Smooth muscle cell (in vitro differentiated cells): ENCODE data around the gene CYP1A1. TPM values are rescaled to one million over a fixed set of nuclear protein-coding genes. Genes with fewer than 3 reads are reported as not detected.

Experiments
- DNase-seq: peaks from one replicate; lab custom pipeline; 2025; ENCODE audit not compliant: unreplicated experiment; lab: John Stamatoyannopoulos, UW
- H2AFZ ChIP-seq: fragments of 200-600 bp; sonication (generic); 2 replicates; pipeline ENCODE4 v1.6.0; 2016; ENCODE audit warnings: antibody characterized with exemption, low read depth, mild to moderate bottlenecking
- H3F3A ChIP-seq: fragments of 200-600 bp; sonication (generic); 2 replicates; pipeline ENCODE4 v1.6.0; 2017; ENCODE audit warnings: antibody characterized with exemption, low read depth
- H3K27ac ChIP-seq: fragments of 200-600 bp; sonication (generic); 2 replicates; pipeline ENCODE4 v1.5.1; 2016; ENCODE audit warnings: low read depth, mild to moderate bottlenecking
- H3K27me3 ChIP-seq: fragments of 200-600 bp; sonication (generic); 2 replicates; pipeline ENCODE4 v1.6.1; 2016; ENCODE audit warnings: low read depth, mild to moderate bottlenecking
- H3K36me3 ChIP-seq: fragments of 200-600 bp; sonication (generic); 2 replicates; pipeline ENCODE4 v1.5.1; 2016; ENCODE audit warnings: low read depth
- H3K4me1 ChIP-seq: fragments of 200-600 bp; sonication (generic); 2 replicates; pipeline ENCODE4 v1.5.1; 2016; ENCODE audit warnings: low read depth
- H3K4me2 ChIP-seq: fragments of 200-600 bp; sonication (generic); 2 replicates; pipeline ENCODE4 v1.6.0; 2016; ENCODE audit warnings: mild to moderate bottlenecking
- H3K4me3 ChIP-seq: fragments of 200-600 bp; sonication (generic); 2 replicates; pipeline ENCODE4 v1.5.1; 2016; ENCODE audit warnings: mild to moderate bottlenecking
- H3K79me2 ChIP-seq: fragments of 200-600 bp; sonication (generic); 2 replicates; pipeline ENCODE4 v1.6.0; 2016; ENCODE audit warnings: low read depth, mild to moderate bottlenecking
- H3K9ac ChIP-seq: fragments of 200-600 bp; sonication (generic); 2 replicates; pipeline ENCODE4 v1.6.0; 2016; ENCODE audit warnings: low read depth
- H3K9me3 ChIP-seq: fragments of 200-600 bp; sonication (generic); replicated peaks from 2 replicates; pipeline ENCODE4 v1.5.1; 2016; ENCODE audit warnings: low read depth
- H4K20me1 ChIP-seq: fragments of 200-600 bp; sonication (generic); 2 replicates; pipeline ENCODE4 v1.6.0; 2016; ENCODE audit warnings: low read depth
- CTCF ChIP-seq: fragments of 200-600 bp; sonication (generic); IDR thresholded peaks from 2 replicates; pipeline ENCODE4 v1.5.1; 2017; ENCODE audit warnings: borderline replicate concordance, mild to moderate bottlenecking, antibody characterized with exemption; ENCODE audit not compliant: insufficient read depth, poor library complexity, severe bottlenecking
- WGBS: methylation state at CpG from one replicate; pipeline ENCODE4 v1.1.7; 2016; ENCODE audit warnings: low lambda C conversion rate; 5-methylcytosine and 5-hydroxymethylcytosine counted together
- polyA plus RNA-seq: library from polyadenylated mRNA; unstranded; fragments of >200 nt; fragmentation: Nextera tagmentation; extraction: Ambion mirVana; gene quantifications from 2 replicates; pipeline ENCODE4 v1.2.1, GENCODE V29; 2016
- total RNA-seq: library from RNA; depleted of rRNA; stranded (reverse); fragments of >200 nt; gene quantifications from 2 replicates; pipeline ENCODE4 v1.2.3, GENCODE V29; 2014

CYP1A1 gene
- total and polyA plus RNA-seq, 2 experiments from 2014 or later = 0.13 to 1.9 TPM

GRCh38 chr15:74752011-74752410 is 26.7 kb upstream of the CYP1A1 start:
- 97% methylated on average over 8 of the region's 8 CpGs for WGBS
- Histone ChIP-seq H3K79me2 (no peaks in the 10 kb centered on the region), H3K27me3 (no peaks in the 10 kb centered on the region), H3K9me3 (no peaks in the 10 kb centered on the region), H3K27ac (no peak overlapping the region), H3K36me3 (no peaks in the 10 kb centered on the region), H3K4me1 (peaks cover 3% of the 10 kb centered on the region), H3K9ac (no peak overlapping the region), H2AFZ (no peak overlapping the region), H3K4me3 (no peak overlapping the region), H3K4me2 (no peak overlapping the region), H4K20me1 (no peaks in the 10 kb centered on the region), H3F3A (no peaks in the 10 kb centered on the region)
- DNase-seq = no peak
- TF ChIP-seq CTCF = no peak

- no peaks in the 10 kb centered on the region for H3K9me3 ChIP-seq
- H3F3A ChIP-seq = no peaks in the 10 kb centered on the region
- WGBS = 62% methylated on average over 2 of the region's 2 CpGs
- no peak overlapping the region for H3K9ac ChIP-seq
- no peaks in the 10 kb centered on the region for H3K36me3 ChIP-seq
- no peak for DNase-seq
- no peak overlapping the region for H3K27ac ChIP-seq
- no peaks in the 10 kb centered on the region for H4K20me1 ChIP-seq
- H3K27me3 ChIP-seq = no peaks in the 10 kb centered on the region
- peaks cover 3% of the 10 kb centered on the region for H3K4me1 ChIP-seq
- no peak for TF ChIP-seq CTCF
- H3K4me3 ChIP-seq = no peak overlapping the region
- H3K79me2 ChIP-seq = no peaks in the 10 kb centered on the region
- no peak overlapping the region for H2AFZ ChIP-seq
- no peak overlapping the region for H3K4me2 ChIP-seq
These were observed 25.4 kb upstream of the CYP1A1 start for GRCh38 chr15:74750751-74751150.

- Histone ChIP-seq H3K27ac (no peak overlapping the region), H3K9me3 (no peaks in the 10 kb centered on the region), H3K36me3 (no peaks in the 10 kb centered on the region), H3F3A (no peaks in the 10 kb centered on the region), H3K9ac (no peak overlapping the region), H3K4me1 (peaks cover 3% of the 10 kb centered on the region), H3K27me3 (no peaks in the 10 kb centered on the region), H3K79me2 (no peaks in the 10 kb centered on the region), H2AFZ (no peak overlapping the region), H3K4me3 (no peak overlapping the region), H3K4me2 (no peak overlapping the region), H4K20me1 (no peaks in the 10 kb centered on the region)
- 96% methylated on average over 20 of the region's 20 CpGs for WGBS
- no peak for DNase-seq
- TF ChIP-seq CTCF = no peak
These were observed 24.5 kb upstream of the CYP1A1 start for GRCh38 chr15:74749832-74750231.

DNA sequence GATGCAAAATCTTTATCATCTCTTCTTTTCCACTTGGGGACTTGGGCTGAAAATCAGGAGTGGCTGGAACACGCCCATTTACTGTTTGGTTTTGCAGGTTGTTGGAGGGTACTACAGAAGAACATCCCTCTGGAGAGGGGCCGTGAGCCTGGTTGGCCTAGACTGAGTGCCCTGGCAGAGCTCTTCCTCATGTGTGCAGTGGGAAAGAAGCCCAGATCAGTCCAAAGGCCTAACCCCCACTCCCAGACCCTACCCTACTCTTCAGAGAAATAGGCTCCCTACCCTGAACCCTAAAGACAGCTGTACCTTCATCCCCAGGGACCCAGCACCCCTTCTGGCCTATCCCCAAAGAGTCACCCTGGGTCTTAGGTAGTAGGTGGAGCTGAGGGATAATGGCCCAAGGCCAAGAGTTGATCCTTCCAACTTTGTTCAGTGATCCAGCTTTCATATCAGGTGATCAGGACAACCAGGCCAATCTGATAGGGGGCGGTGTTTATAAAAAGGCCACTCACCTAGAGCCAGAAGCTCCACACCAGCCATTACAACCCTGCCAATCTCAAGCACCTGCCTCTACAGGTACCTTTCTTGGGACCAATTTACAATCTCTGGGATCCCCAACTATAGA is 23.1 kb upstream of the CYP1A1 start, which contains the start of gene CYP1A2:
Gene CYP1A2 (plus strand): TSS at position 524 of the 625 bp plus-strand sequence. CDS start 894 bp downstream, outside the sequence.
- Histone ChIP-seq H2AFZ (no peak within 1 kb of the TSS), H3K4me3 (no peak within 1 kb of the TSS), H3K4me1 (peaks cover 3% of the 10 kb centered on the region), H3K9me3 (no peaks in the 10 kb centered on the region), H4K20me1 (no peaks in the 10 kb centered on the region), H3K36me3 (no peaks in the 10 kb centered on the region), H3F3A (no peaks in the 10 kb centered on the region), H3K9ac (no peak within 1 kb of the TSS), H3K27me3 (no peaks in the 10 kb centered on the region), H3K4me2 (no peak within 1 kb of the TSS), H3K27ac (no peak within 1 kb of the TSS), H3K79me2 (no peaks in the 10 kb centered on the region)
- WGBS = 79% methylated on average over 3 of the region's 3 CpGs
- no peak for TF ChIP-seq CTCF
- no peak for DNase-seq
